Gastroesophageal sphincter (tissue), 3 donors: Measurements from ENCODE around the gene MAPK11.

Experiments used
- POLR2A ChIP-seq, 2 donors: fragments of 450-650 bp; IDR thresholded peaks; one replicate each; pipeline ENCODE4 v1.6.1; 2017; ENCODE audit warnings: antibody characterized with exemption in 2 of 2, mild to moderate bottlenecking in 2 of 2, moderate library complexity in 1 of 2
- POLR2AphosphoS5 ChIP-seq: sonication (generic); formaldehyde crosslinking; IDR thresholded peaks from one replicate; pipeline ENCODE4 v1.6.1; 2017; ENCODE audit warnings: antibody characterized with exemption
- TF ChIP-seq, protein P1 (sequence below), 4 experiments: fragments of 200-600 bp in 2 of 4; fragments of 450-650 bp in 2 of 4; sonication (generic) in 1 of 4; IDR thresholded peaks; one replicate each; pipeline ENCODE4 v1.5.1; 2017 to 2019; ENCODE audit warnings: antibody characterized with exemption in 4 of 4, mild to moderate bottlenecking in 2 of 4, moderate library complexity in 2 of 4

- TF ChIP-seq POLR2A (IDR thresholded peaks at IDR 0.05) (no peak), POLR2AphosphoS5 (no peak)
- TF ChIP-seq, protein P1, sequence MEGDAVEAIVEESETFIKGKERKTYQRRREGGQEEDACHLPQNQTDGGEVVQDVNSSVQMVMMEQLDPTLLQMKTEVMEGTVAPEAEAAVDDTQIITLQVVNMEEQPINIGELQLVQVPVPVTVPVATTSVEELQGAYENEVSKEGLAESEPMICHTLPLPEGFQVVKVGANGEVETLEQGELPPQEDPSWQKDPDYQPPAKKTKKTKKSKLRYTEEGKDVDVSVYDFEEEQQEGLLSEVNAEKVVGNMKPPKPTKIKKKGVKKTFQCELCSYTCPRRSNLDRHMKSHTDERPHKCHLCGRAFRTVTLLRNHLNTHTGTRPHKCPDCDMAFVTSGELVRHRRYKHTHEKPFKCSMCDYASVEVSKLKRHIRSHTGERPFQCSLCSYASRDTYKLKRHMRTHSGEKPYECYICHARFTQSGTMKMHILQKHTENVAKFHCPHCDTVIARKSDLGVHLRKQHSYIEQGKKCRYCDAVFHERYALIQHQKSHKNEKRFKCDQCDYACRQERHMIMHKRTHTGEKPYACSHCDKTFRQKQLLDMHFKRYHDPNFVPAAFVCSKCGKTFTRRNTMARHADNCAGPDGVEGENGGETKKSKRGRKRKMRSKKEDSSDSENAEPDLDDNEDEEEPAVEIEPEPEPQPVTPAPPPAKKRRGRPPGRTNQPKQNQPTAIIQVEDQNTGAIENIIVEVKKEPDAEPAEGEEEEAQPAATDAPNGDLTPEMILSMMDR (IDR thresholded peaks at IDR 0.05): no peak
Observed at GRCh38 chr22:50281957-50282356, 11.8 kb upstream of the MAPK11 start.
